PFSK-1 (cell line): ENCODE measurements around the gene TTC6.

Experiments
- SIN3A ChIP-seq: IDR thresholded peaks from 2 replicates; pipeline ENCODE4 v1.6.1; 2012; ENCODE audit warnings: mild to moderate bottlenecking, low read length, moderate library complexity, borderline replicate concordance; ENCODE audit not compliant: insufficient read depth
- TAF1 ChIP-seq: IDR thresholded peaks from 2 replicates; pipeline ENCODE4 v1.6.1; 2012; ENCODE audit warnings: low read length, control low read depth, borderline replicate concordance; ENCODE audit not compliant: insufficient read depth

DNA sequence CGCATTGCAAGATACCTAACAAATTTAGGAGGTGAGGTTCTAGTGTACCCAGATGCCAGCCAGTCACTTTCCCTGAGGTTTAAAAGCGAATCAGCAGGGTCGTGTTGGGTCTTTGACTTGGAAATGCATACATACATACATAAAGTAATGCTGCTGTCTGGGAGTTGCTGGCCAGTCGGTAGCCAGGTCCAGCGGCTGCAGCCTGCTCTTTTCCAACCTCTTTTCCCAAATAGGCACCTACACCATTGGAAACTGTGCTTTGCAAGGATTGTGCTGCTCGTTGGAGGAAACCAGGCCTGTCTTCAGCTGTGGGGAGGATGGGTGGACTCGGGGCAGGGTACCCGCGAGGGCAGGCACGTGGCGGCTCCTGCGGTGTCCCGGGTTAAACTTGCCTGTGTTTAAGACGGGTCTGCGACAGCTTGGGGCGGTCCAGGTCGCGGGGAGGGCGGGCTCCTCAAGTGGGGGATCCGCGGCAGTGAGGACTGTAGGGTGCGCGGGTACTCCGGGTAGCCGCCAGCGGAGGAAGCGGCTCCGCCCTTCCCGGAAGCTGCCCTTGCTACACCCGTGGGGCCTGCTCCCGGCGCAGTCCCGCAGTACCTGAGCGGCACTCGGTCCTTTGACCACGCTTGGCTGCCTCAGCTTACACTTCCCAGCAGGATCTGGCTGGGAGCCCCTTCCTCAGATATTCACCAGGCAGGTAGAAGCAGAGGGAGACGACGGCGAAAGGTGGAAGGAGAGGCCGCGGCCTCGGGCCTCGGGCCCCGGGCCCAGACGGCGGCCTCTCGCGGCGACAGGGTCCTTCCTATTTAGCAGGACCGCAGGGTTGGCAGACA lies 2.7 kb downstream of the TTC6 start:
- TF ChIP-seq TAF1 (no peak), SIN3A (no peak)
